Heart left ventricle (tissue), 16 donors: ENCODE results near the gene AGBL3. TPM values are rescaled to one million over a fixed set of nuclear protein-coding genes. Genes with fewer than 3 reads are reported as not detected.

Experiments
- ATAC-seq, 4 donors: fragments of 200-7000 bp; cut with Tn5 transposase; one replicate each; pipeline ENCODE4 v1.9.1; 2020 to 2022; ENCODE audit warnings: moderate library complexity in 4 of 4, mild to moderate bottlenecking in 3 of 4, moderate number of reproducible peaks in 1 of 4
- DNase-seq, 5 donors: peaks; one replicate each; pipeline ENCODE4 v3.0.0-alpha.2; 2020
- H3K27ac ChIP-seq, 12 donors: fragments of 200-600 bp; sonication (generic) in 4 of 12; one replicate each; pipeline versions ENCODE4 v1.5.0 to v1.8.0; 2016 to 2022; ENCODE audit warnings: mild to moderate bottlenecking in 2 of 12
- H3K27me3 ChIP-seq, 9 donors: fragments of 200-600 bp; sonication (generic) in 2 of 9; one replicate each; pipeline versions ENCODE4 v1.5.1 to v1.8.0; 2016 to 2022; ENCODE audit warnings: mild to moderate bottlenecking in 3 of 9
- H3K36me3 ChIP-seq, 9 donors: fragments of 200-600 bp; sonication (generic) in 2 of 9; one replicate each; pipeline versions ENCODE4 v1.5.0 to v1.8.0; 2018 to 2022; ENCODE audit warnings: mild to moderate bottlenecking in 2 of 9
- H3K4me1 ChIP-seq, 12 donors: fragments of 200-600 bp; sonication (generic) in 4 of 12; one replicate each; pipeline versions ENCODE4 v1.5.0 to v1.8.0; 2016 to 2022; ENCODE audit warnings: mild to moderate bottlenecking in 3 of 12
- H3K4me3 ChIP-seq, 12 donors: fragments of 200-600 bp; sonication (generic) in 4 of 12; one replicate each; pipeline versions ENCODE4 v1.5.0 to v1.8.0; 2017 to 2022; ENCODE audit warnings: mild to moderate bottlenecking in 9 of 12, moderate library complexity in 4 of 12
- H3K9me3 ChIP-seq, 12 donors: fragments of 200-600 bp; sonication (generic) in 4 of 12; one replicate each; pipeline versions ENCODE4 v1.5.0 to v1.8.0; 2016 to 2022; ENCODE audit warnings: mild to moderate bottlenecking in 1 of 12
- POLR2A ChIP-seq, 2 donors: fragments of 450-650 bp; IDR thresholded peaks; one replicate each; pipeline ENCODE4 v1.6.1; 2017; ENCODE audit warnings: antibody characterized with exemption in 2 of 2, mild to moderate bottlenecking in 2 of 2, moderate library complexity in 2 of 2
- WGBS, 4 donors: extraction: QIAGEN DNeasy Blood & Tissue Kit in 2 of 4; methylation state at CpG; one replicate each; pipeline versions ENCODE4 v1.1.5 to v1.1.7; 2013 to 2018; 5-methylcytosine and 5-hydroxymethylcytosine counted together
- intact Hi-C, 10 donors: fragments of 100-400 bp; cut with DNase I; formaldehyde crosslinking; loops; one replicate each; pipeline versions ENCODE4 v1.11.1 to v1.14.2; 2022
- polyA plus RNA-seq, 2 donors: library from polyadenylated mRNA; stranded (reverse); fragments of 200-250 nt; gene quantifications; one replicate each; pipeline ENCODE4 v1.2.3, GENCODE V29; 2013
- total RNA-seq, 9 donors: library from RNA; depleted of rRNA in 2 of 9; stranded (reverse); fragments of >200 nt in 2 of 9; fragmentation: NEBNext Ultra II Directional in 3 of 9; extraction: Animal tissue kit (Norgen Biotek cat#: 25700) in 3 of 9; gene quantifications; one replicate each; pipeline versions ENCODE4 v1.1.0 to v1.2.4, GENCODE V29; 2016 to 2023
- TF ChIP-seq, protein P1 (sequence below), 12 donors: fragments of 200-600 bp; sonication (generic) in 4 of 12; IDR thresholded peaks; one replicate each; pipeline versions ENCODE4 v1.5.0 to v1.8.0; 2018 to 2022; ENCODE audit warnings: antibody characterized with exemption in 12 of 12, mild to moderate bottlenecking in 5 of 12
- donor health status: ischemic (EF 13 %, LVEDD 7.1; RV severe dilation, severe dysfunction).
- donor health status: healthy with polysubstance abuse.
- donor health status: DM: no; HTN: yes; CAD: no.
- donor health status: DM: no; HTN: no; CAD: no.
- donor health status: ischemic (EF 25% LVEDD 6.9; RV normal size, moderate dysfunction).
- donor health status: ischemic (EF 25% LVEDD 5.7; RV mildly dilated, moderate dysfunction).
- donor health status: healthy.
- donor health status: DM: yes; HTN: yes; CAD: no.
- donor health status: ischemic (EF 35%, LVEDD 5.7; RV mildly dilated, moderate dysfunction).
- donor health status: nonischemic (EF 11% LVEDD 7.7; RV severe dilation, severe dysfunction).
- donor health status: DM: yes; HTN: yes; CAD: no.
- donor health status: PGD.
- donor health status: ischemic (EF 29% LVEDD 5.4; RV normal size, mild dysfunction).
- donor health status: nonischemic (EF 23%, LVEDD 6.1; RV moderate dilation, normal function).

The AGBL3 gene
- total and polyA plus RNA-seq, 11 donors: 0.40 to 1.5 (median 0.93) TPM

DNA sequence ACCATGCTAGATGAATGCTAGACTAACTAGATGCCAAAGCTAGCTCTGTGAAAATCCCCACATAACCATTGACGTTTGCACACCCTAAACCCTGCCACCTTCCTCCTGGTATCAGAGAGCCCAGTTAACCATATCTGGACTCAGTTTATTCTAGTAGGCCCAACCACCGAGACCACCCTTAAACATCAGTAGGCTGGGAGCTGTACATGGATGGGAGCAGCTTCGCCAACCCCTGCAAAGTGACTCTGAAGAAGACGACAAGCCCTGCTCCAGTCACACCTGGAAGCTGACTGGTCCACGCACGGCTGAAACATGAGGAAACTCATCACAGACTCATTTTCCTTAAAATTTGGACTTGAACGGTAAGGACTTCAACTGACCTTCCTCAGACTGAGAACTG is 188.6 kb downstream of the AGBL3 start:
- no peak overlapping the region for H3K27ac ChIP-seq
- H3K4me1 ChIP-seq: peaks cover 0 to 22% (median 6%) of the 10 kb centered on the region in 12 donors
- peaks cover 0 to 10% (median 0%) of the 10 kb centered on the region in 12 donors for H3K9me3 ChIP-seq
- intact Hi-C loops: loop anchor here in 4 of 10 donors (5.0 kb wide), 3 partner anchors 188 to 488 kb away; partner anchors contain the start of gene AGBL3 (in 1 of the 4)
- H3K36me3 ChIP-seq: peaks cover 0 to 4% (median 0%) of the 10 kb centered on the region in 9 donors
- no peak overlapping the region for H3K4me3 ChIP-seq
- 90 to 97% (median 96%) methylated on average over 7 of the region's 7 CpGs for WGBS, 4 donors
- no peaks in the 10 kb centered on the region for H3K27me3 ChIP-seq
- DNase-seq (no peak), ATAC-seq (no peak)
- TF ChIP-seq, protein P1, sequence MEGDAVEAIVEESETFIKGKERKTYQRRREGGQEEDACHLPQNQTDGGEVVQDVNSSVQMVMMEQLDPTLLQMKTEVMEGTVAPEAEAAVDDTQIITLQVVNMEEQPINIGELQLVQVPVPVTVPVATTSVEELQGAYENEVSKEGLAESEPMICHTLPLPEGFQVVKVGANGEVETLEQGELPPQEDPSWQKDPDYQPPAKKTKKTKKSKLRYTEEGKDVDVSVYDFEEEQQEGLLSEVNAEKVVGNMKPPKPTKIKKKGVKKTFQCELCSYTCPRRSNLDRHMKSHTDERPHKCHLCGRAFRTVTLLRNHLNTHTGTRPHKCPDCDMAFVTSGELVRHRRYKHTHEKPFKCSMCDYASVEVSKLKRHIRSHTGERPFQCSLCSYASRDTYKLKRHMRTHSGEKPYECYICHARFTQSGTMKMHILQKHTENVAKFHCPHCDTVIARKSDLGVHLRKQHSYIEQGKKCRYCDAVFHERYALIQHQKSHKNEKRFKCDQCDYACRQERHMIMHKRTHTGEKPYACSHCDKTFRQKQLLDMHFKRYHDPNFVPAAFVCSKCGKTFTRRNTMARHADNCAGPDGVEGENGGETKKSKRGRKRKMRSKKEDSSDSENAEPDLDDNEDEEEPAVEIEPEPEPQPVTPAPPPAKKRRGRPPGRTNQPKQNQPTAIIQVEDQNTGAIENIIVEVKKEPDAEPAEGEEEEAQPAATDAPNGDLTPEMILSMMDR (IDR thresholded peaks at IDR 0.05): no peak
- no peak for TF ChIP-seq POLR2A (IDR thresholded peaks at IDR 0.05)

DNA sequence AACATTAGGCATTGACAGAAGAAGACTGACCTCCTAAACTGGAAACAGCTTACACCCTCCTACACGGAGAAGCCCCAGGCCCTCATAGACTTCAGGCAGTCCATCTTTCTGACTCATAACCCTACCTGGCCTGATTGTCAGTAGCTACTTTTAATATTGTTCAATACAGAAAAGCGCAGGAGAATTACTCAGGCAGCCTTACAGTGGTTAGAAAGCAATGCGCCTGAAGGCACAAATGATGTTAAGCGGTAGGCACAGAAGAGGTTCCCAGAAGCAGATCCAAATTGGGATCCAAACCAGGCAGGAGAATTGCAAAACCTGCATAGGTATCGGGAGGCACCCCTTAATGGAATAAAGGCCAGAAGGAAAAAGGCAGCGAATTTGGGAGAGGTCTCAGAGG is 189.6 kb downstream of the AGBL3 start:
- ATAC-seq: no peak
- WGBS, 4 donors: 92 to 98% (median 94%) methylated on average over 6 of the region's 6 CpGs
- TF ChIP-seq, protein P1 (IDR thresholded peaks at IDR 0.05): no peak
- no peak for TF ChIP-seq POLR2A (IDR thresholded peaks at IDR 0.05)
- Histone ChIP-seq H3K27me3 (no peaks in the 10 kb centered on the region), H3K9me3 (peaks cover 0 to 20% (median 9%) of the 10 kb centered on the region in 12 donors), H3K4me3 (no peak overlapping the region), H3K4me1 (peaks cover 0 to 15% (median 5%) of the 10 kb centered on the region in 12 donors), H3K36me3 (peaks cover 0 to 12% (median 0%) of the 10 kb centered on the region in 9 donors), H3K27ac (no peak overlapping the region)
- no peak for DNase-seq
- intact Hi-C loops: no loop called here

DNA sequence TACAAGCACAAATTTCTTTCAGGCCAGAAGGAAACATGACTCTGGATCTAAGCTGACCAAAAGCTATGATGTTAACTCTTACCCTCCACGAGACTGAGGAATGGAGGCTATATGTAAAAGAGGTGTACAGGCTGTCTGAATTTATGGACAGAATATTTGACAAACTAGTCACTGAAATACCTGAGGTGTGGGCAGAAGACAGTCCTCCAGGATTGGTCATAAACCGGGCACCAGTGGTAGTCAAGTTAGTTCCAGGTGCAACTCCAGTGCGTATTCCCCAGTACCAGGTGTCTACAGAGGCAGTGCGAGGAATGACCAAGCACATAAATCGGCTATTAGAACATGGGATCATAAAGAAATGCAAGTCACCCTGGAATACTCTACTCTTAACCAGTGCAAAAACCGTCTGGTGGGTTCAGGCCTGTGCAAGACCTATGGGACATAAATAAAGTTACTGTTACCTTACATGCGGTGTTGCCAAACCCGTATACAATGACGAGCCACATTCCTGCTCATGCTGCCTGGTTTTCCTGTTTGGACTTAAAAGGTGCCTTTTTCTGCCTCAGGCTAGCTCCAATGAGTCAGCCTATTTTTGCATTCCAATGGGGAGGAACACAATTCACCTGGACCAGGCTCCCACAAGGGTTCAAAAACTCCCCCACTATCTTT is 190.9 kb downstream of the AGBL3 start:
- peaks cover 0 to 5% (median 0%) of the 10 kb centered on the region in 12 donors for H3K4me1 ChIP-seq
- TF ChIP-seq, protein P1 (IDR thresholded peaks at IDR 0.05): no peak
- no peak for TF ChIP-seq POLR2A (IDR thresholded peaks at IDR 0.05)
- H3K36me3 ChIP-seq: peaks cover 0 to 24% (median 3%) of the 10 kb centered on the region in 9 donors
- intact Hi-C loops: no loop called here
- H3K4me3 ChIP-seq: no peak overlapping the region
- H3K9me3 ChIP-seq: peaks cover 0 to 33% (median 22%) of the 10 kb centered on the region in 12 donors
- no peaks in the 10 kb centered on the region for H3K27me3 ChIP-seq
- no peak for ATAC-seq
- no peak for DNase-seq
- no peak overlapping the region for H3K27ac ChIP-seq
- 93 to 96% (median 95%) methylated on average over 9 of the region's 9 CpGs for WGBS, 4 donors

DNA sequence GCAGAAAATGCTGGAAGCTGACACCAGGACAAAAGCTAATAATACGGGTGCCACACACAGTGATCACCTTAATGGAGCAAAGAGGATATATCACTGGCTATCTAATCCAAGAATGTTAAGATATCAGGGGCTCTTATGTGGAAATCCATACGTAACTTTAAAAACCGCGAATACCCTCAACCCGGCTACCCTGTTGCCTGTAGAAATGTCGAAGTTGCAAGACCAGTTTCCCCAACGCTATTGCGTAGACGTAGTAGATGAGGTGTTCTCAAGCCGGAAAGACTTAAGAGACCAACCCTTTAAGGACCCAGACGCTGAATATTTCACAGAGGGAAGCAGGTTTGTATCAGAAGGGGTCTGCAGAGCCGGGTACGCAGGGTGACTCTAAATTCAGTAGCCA is 192.1 kb downstream of the AGBL3 start:
- intact Hi-C loops: no loop called here
- TF ChIP-seq, protein P1 (IDR thresholded peaks at IDR 0.05): no peak
- no peak for TF ChIP-seq POLR2A (IDR thresholded peaks at IDR 0.05)
- no peak for DNase-seq
- peaks cover 0 to 42% (median 28%) of the 10 kb centered on the region in 12 donors for H3K9me3 ChIP-seq
- H3K4me1 ChIP-seq: no peaks in the 10 kb centered on the region
- peaks cover 0 to 36% (median 4%) of the 10 kb centered on the region in 9 donors for H3K36me3 ChIP-seq
- 90 to 94% (median 92%) methylated on average over 13 of the region's 13 CpGs for WGBS, 4 donors
- no peak overlapping the region for H3K27ac ChIP-seq
- no peak for ATAC-seq
- no peak overlapping the region for H3K4me3 ChIP-seq
- H3K27me3 ChIP-seq: no peaks in the 10 kb centered on the region
